SK-N-SH treated with all-trans-retinoic acid at 6 μM for 48 hours (cell line): Measurements from ENCODE around the gene CHIA.

ENCODE experiments used
- ATAC-seq: fragments of 200-7000 bp; cut with Tn5 transposase; 3 replicates; pipeline ENCODE4 v1.9.1; 2020; ENCODE audit warnings: mild to moderate bottlenecking, moderate library complexity
- BACH2 ChIP-seq: fragments of 250-450 bp; sonication (Bioruptor Pico); IDR thresholded peaks from 2 replicates; pipeline ENCODE4 v1.9.0; 2021; ENCODE audit warnings: mild to moderate bottlenecking, borderline replicate concordance
- CSDC2 ChIP-seq: fragments of 250-450 bp; sonication (Bioruptor Pico); IDR thresholded peaks from 2 replicates; pipeline ENCODE4 v1.5.0; 2020; ENCODE audit warnings: mild to moderate bottlenecking, moderate library complexity
- ESRRG ChIP-seq: fragments of 250-450 bp; sonication (Bioruptor Pico); IDR thresholded peaks from 2 replicates; pipeline ENCODE4 v1.6.1; 2021; ENCODE audit warnings: mild to moderate bottlenecking
- GLIS3 ChIP-seq: fragments of 250-450 bp; sonication (Bioruptor Pico); IDR thresholded peaks from 2 replicates; pipeline ENCODE4 v1.5.0; 2020; ENCODE audit warnings: mild to moderate bottlenecking, moderate library complexity
- OSR1 ChIP-seq: fragments of 250-450 bp; sonication (Bioruptor Pico); IDR thresholded peaks from 2 replicates; pipeline ENCODE4 v1.8.0; 2022; ENCODE audit warnings: moderate library complexity, mild to moderate bottlenecking, inconsistent platforms
- PPARA ChIP-seq: fragments of 250-450 bp; sonication (Bioruptor Pico); IDR thresholded peaks from 2 replicates; pipeline ENCODE4 v1.5.0; 2020; ENCODE audit warnings: mild to moderate bottlenecking, borderline replicate concordance
- RARB ChIP-seq: fragments of 250-450 bp; sonication (Bioruptor Pico); IDR thresholded peaks from 2 replicates; pipeline ENCODE4 v1.8.0; 2021; ENCODE audit warnings: mild to moderate bottlenecking, moderate library complexity
- SNAI2 ChIP-seq: fragments of 250-450 bp; sonication (Bioruptor Pico); IDR thresholded peaks from 2 replicates; pipeline ENCODE4 v1.5.0; 2020; ENCODE audit warnings: mild to moderate bottlenecking, moderate library complexity
- TCF4 ChIP-seq: fragments of 250-450 bp; sonication (Bioruptor Pico); IDR thresholded peaks from 2 replicates; pipeline ENCODE4 v1.8.0; 2021; ENCODE audit warnings: mild to moderate bottlenecking, moderate library complexity, borderline replicate concordance
- TOX ChIP-seq: fragments of 250-450 bp; sonication (Bioruptor Pico); IDR thresholded peaks from 2 replicates; pipeline ENCODE4 v1.8.0; 2021; ENCODE audit warnings: mild to moderate bottlenecking, moderate library complexity, borderline replicate concordance
- ZC3H10 ChIP-seq: fragments of 250-450 bp; sonication (Bioruptor Pico); IDR thresholded peaks from 2 replicates; pipeline ENCODE4 v1.5.1; 2021; ENCODE audit warnings: mild to moderate bottlenecking, moderate library complexity
- ZNF565 ChIP-seq: fragments of 450-650 bp; formaldehyde crosslinking; conservative IDR thresholded peaks from 2 replicates; pipeline ENCODE4 v1.5.0; 2020; ENCODE audit warnings: low read depth, mild to moderate bottlenecking, moderate library complexity
- TF ChIP-seq, protein P1 (sequence below): fragments of 250-450 bp; sonication (Bioruptor Pico); IDR thresholded peaks from 2 replicates; pipeline ENCODE4 v1.5.1; 2021; ENCODE audit warnings: mild to moderate bottlenecking, moderate library complexity
- TF ChIP-seq, protein P2 (sequence below): fragments of 250-450 bp; sonication (Bioruptor Pico); IDR thresholded peaks from 2 replicates; pipeline ENCODE4 v1.8.0; 2020; ENCODE audit warnings: mild to moderate bottlenecking, moderate library complexity, borderline replicate concordance
- TF ChIP-seq, protein P3 (sequence below): fragments of 250-450 bp; sonication (Bioruptor Pico); IDR thresholded peaks from 2 replicates; pipeline ENCODE4 v1.5.1; 2020; ENCODE audit warnings: low read depth, mild to moderate bottlenecking, moderate library complexity
- TF ChIP-seq, protein P4 (sequence below): fragments of 250-450 bp; sonication (Bioruptor Pico); IDR thresholded peaks from 2 replicates; pipeline ENCODE4 v1.8.0; 2021; ENCODE audit warnings: low read depth, mild to moderate bottlenecking, moderate library complexity, borderline replicate concordance
- TF ChIP-seq, protein P5 (sequence below): fragments of 250-450 bp; sonication (Bioruptor Pico); IDR thresholded peaks from 2 replicates; pipeline ENCODE4 v1.5.0; 2020; ENCODE audit warnings: mild to moderate bottlenecking, moderate library complexity

CHIA gene

DNA sequence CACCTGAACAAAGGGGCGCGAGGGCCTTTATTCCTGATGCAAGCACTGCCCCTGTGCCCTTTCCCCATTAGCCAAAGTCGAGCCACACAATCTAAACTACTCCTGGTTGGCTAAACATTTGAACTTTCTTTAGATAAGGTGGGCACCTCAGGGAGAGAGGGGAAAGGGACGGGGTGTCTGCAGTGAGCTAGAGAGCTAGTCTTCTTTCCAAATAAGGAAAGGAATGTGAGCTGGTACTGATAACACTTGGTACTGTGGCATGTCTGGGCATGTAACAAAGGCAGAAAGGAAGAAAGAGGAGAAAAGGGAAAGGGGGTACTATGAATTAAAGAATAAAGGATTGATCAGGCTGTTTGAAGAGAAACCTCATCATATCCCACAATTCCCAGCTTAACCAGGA lies 74.0 kb downstream of the CHIA start (continued):
- no peak for TF ChIP-seq PPARA
- no peak for TF ChIP-seq OSR1
- TF ChIP-seq, protein P1, sequence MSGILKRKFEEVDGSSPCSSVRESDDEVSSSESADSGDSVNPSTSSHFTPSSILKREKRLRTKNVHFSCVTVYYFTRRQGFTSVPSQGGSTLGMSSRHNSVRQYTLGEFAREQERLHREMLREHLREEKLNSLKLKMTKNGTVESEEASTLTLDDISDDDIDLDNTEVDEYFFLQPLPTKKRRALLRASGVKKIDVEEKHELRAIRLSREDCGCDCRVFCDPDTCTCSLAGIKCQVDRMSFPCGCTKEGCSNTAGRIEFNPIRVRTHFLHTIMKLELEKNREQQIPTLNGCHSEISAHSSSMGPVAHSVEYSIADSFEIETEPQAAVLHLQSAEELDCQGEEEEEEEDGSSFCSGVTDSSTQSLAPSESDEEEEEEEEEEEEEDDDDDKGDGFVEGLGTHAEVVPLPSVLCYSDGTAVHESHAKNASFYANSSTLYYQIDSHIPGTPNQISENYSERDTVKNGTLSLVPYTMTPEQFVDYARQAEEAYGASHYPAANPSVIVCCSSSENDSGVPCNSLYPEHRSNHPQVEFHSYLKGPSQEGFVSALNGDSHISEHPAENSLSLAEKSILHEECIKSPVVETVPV: no peak
- TF ChIP-seq ESRRG (CRISPR knock-in tag): no peak
- TF ChIP-seq, protein P2, sequence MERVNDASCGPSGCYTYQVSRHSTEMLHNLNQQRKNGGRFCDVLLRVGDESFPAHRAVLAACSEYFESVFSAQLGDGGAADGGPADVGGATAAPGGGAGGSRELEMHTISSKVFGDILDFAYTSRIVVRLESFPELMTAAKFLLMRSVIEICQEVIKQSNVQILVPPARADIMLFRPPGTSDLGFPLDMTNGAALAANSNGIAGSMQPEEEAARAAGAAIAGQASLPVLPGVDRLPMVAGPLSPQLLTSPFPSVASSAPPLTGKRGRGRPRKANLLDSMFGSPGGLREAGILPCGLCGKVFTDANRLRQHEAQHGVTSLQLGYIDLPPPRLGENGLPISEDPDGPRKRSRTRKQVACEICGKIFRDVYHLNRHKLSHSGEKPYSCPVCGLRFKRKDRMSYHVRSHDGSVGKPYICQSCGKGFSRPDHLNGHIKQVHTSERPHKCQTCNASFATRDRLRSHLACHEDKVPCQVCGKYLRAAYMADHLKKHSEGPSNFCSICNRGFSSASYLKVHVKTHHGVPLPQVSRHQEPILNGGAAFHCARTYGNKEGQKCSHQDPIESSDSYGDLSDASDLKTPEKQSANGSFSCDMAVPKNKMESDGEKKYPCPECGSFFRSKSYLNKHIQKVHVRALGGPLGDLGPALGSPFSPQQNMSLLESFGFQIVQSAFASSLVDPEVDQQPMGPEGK (CRISPR knock-in tag): no peak
- no peak for TF ChIP-seq ZNF565 (CRISPR knock-in tag)
- TF ChIP-seq TOX (CRISPR knock-in tag): no peak
- TF ChIP-seq, protein P3, sequence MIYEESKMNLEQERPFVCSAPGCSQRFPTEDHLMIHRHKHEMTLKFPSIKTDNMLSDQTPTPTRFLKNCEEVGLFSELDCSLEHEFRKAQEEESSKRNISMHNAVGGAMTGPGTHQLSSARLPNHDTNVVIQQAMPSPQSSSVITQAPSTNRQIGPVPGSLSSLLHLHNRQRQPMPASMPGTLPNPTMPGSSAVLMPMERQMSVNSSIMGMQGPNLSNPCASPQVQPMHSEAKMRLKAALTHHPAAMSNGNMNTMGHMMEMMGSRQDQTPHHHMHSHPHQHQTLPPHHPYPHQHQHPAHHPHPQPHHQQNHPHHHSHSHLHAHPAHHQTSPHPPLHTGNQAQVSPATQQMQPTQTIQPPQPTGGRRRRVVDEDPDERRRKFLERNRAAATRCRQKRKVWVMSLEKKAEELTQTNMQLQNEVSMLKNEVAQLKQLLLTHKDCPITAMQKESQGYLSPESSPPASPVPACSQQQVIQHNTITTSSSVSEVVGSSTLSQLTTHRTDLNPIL: no peak
- TF ChIP-seq, all 23 proteins: peak for 0

DNA sequence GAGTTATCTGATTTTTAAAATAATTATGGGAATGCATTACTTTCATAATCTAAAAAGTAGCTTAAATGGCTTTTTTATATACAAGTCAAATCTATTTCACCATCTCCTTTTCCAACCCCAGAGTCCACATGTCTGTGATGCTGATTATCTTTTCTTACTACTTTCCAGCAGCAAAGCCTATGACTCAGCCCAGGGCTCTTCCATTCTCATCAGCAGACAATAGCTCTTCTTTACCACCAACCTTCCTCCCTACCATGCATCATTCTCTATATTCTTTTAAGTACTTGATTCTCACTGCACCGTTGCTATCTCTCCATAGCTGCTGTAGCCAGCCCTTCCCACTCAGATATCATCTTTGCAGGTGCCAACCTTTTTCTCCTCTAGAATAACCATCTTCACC lies 75.6 kb downstream of the CHIA start:
- ATAC-seq: no peak
- TF ChIP-seq ZNF565 (CRISPR knock-in tag): no peak
- no peak for TF ChIP-seq ZC3H10
- TF ChIP-seq GLIS3 (CRISPR knock-in tag): no peak
- TF ChIP-seq PPARA: no peak

DNA sequence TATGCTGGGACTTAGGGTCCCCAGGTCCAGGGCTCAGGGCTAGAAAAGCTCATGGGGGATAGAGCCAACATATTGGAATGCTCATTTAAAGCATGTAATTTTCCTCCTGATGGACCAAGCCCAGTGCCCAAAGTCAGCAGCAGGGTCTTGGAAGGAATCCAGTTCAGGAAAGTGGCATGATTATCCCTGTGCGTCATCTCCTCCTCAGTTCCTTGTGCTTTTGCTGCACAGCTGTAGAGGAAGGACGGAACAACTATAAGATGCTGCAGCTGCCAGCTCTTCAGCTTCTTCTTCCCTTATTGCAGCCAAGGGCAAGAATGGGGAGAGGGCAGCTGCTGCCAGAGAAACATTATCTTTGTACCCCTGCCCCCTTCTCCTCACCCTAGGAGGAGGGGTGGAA lies 78.5 kb downstream of the CHIA start:
- no peak; the same call in 2 of the 3 replicates for ATAC-seq
- TF ChIP-seq, protein P4, sequence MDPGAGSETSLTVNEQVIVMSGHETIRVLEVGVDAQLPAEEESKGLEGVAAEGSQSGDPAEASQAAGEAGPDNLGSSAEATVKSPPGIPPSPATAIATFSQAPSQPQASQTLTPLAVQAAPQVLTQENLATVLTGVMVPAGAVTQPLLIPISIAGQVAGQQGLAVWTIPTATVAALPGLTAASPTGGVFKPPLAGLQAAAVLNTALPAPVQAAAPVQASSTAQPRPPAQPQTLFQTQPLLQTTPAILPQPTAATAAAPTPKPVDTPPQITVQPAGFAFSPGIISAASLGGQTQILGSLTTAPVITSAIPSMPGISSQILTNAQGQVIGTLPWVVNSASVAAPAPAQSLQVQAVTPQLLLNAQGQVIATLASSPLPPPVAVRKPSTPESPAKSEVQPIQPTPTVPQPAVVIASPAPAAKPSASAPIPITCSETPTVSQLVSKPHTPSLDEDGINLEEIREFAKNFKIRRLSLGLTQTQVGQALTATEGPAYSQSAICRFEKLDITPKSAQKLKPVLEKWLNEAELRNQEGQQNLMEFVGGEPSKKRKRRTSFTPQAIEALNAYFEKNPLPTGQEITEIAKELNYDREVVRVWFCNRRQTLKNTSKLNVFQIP (CRISPR knock-in tag): no peak
- TF ChIP-seq PPARA: no peak
- TF ChIP-seq, protein P5, sequence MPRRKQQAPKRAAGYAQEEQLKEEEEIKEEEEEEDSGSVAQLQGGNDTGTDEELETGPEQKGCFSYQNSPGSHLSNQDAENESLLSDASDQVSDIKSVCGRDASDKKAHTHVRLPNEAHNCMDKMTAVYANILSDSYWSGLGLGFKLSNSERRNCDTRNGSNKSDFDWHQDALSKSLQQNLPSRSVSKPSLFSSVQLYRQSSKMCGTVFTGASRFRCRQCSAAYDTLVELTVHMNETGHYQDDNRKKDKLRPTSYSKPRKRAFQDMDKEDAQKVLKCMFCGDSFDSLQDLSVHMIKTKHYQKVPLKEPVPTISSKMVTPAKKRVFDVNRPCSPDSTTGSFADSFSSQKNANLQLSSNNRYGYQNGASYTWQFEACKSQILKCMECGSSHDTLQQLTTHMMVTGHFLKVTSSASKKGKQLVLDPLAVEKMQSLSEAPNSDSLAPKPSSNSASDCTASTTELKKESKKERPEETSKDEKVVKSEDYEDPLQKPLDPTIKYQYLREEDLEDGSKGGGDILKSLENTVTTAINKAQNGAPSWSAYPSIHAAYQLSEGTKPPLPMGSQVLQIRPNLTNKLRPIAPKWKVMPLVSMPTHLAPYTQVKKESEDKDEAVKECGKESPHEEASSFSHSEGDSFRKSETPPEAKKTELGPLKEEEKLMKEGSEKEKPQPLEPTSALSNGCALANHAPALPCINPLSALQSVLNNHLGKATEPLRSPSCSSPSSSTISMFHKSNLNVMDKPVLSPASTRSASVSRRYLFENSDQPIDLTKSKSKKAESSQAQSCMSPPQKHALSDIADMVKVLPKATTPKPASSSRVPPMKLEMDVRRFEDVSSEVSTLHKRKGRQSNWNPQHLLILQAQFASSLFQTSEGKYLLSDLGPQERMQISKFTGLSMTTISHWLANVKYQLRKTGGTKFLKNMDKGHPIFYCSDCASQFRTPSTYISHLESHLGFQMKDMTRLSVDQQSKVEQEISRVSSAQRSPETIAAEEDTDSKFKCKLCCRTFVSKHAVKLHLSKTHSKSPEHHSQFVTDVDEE (CRISPR knock-in tag): no peak
- TF ChIP-seq RARB (CRISPR knock-in tag): no peak
- no peak for TF ChIP-seq BACH2 (CRISPR knock-in tag)
- no peak for TF ChIP-seq SNAI2

DNA sequence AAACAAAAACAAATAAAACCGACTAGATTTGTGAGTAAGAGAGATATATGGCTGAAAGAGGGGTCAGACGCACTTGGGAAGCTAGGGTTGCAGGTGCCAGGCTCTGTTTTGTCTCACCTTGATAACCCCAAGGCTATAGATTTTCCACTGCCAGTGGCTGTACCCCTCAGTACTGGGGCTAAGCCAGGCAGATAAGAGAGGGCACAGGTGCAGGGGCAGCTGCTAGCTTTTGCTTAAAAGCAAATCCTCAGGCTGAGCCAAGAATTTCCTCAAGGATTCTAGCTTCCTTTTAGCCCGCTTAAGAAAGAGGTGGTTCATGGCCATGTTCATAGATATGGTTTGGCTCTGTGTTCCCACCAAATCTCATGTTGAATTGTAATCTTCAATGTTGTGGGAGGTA lies 79.0 kb downstream of the CHIA start:
- TF ChIP-seq OSR1: no peak
- TF ChIP-seq PPARA: no peak
- TF ChIP-seq, protein P5 (CRISPR knock-in tag): no peak
- TF ChIP-seq, protein P4 (CRISPR knock-in tag): no peak
- TF ChIP-seq SNAI2: no peak
- no peak for TF ChIP-seq CSDC2 (CRISPR knock-in tag)
- TF ChIP-seq TCF4: no peak

More for the DNA sequence above, 79.0 kb downstream of the CHIA start:
- ATAC-seq: no peak
